Measurements from ENCODE around the gene PCSK1.
"Not testable (repeated sequence)": the region's sequence is repeated elsewhere in the genome, so short reads cannot be mapped to it uniquely, and the experiment has no call there.

PCSK1 gene

DNA sequence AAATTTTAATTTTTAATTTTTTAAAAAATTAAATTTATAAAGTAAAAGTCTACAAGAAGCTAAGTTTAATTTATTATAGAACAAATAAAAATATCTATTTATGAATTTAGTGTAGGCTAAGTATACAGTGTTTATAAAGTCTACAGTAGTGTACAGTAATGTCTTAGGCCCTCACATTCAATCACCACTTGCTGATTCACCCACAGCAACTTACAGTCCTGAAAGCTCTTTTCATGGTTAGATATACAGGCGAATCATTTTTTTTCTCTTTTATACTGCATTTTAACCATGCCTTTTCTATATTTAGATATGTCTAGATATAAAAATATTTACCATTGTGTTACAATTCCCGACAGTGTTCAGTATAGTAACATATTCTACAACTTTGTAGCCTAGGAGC lies 55.9 kb downstream of the PCSK1 start:
- H3K4me3 ChIP-seq (replicated peaks; ENCODE audit: low read depth, low read length), result no peak overlapping the region
- TF ChIP-seq, protein P1, sequence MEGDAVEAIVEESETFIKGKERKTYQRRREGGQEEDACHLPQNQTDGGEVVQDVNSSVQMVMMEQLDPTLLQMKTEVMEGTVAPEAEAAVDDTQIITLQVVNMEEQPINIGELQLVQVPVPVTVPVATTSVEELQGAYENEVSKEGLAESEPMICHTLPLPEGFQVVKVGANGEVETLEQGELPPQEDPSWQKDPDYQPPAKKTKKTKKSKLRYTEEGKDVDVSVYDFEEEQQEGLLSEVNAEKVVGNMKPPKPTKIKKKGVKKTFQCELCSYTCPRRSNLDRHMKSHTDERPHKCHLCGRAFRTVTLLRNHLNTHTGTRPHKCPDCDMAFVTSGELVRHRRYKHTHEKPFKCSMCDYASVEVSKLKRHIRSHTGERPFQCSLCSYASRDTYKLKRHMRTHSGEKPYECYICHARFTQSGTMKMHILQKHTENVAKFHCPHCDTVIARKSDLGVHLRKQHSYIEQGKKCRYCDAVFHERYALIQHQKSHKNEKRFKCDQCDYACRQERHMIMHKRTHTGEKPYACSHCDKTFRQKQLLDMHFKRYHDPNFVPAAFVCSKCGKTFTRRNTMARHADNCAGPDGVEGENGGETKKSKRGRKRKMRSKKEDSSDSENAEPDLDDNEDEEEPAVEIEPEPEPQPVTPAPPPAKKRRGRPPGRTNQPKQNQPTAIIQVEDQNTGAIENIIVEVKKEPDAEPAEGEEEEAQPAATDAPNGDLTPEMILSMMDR (IDR thresholded peaks at IDR 0.05; ENCODE audit: low read length, missing control alignments), result no peak
- DNase-seq (ENCODE audit: low read depth), result no peak

DNA sequence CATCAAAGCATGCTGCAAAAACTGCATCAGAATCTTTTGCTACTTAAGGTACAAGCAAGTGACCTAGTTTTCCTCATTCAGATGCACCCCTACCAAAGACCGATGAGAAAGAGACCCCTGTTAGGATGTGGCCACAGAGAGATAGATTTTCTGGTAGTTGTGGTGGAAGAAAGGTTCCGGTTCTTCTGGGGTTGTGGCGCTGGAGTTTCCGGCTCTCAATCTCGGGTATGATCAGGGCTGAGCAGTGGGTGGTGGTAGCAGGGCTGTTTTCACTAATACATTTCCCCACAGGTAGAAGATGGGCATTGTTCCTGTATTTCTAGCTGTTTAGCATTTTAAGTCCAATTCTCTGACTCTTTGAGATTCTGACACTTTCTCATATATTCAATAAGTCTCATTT lies 58.4 kb downstream of the PCSK1 start:
- TF ChIP-seq, protein P1 (IDR thresholded peaks at IDR 0.05; ENCODE audit: low read length, missing control alignments), result no peak
- no peak for DNase-seq (ENCODE audit: low read depth)
- no peak overlapping the region for H3K4me3 ChIP-seq (replicated peaks; ENCODE audit: low read depth, low read length)

DNA sequence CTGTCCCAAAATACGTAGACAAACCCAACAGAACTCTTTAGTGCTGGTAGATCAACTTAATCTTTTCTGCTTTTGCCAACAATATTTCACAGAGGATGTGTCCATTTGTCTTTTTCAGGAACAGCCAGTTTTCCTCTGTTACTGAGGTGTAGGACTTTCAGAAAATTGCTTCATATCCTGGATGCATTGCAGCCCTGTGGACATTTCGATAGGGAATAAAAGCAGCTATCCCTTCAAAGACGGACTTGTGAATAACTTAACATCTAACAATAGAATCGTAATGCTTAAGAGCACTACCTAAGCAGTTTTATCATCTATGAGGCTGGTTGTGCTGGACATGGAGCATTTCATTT lies 59.7 kb downstream of the PCSK1 start:
- H3K4me3 ChIP-seq (replicated peaks; ENCODE audit: low read depth, low read length), result no peak overlapping the region
- TF ChIP-seq, protein P1 (IDR thresholded peaks at IDR 0.05; ENCODE audit: low read length, missing control alignments), result no peak
- DNase-seq (ENCODE audit: low read depth), result peak; percentile 13

DNA sequence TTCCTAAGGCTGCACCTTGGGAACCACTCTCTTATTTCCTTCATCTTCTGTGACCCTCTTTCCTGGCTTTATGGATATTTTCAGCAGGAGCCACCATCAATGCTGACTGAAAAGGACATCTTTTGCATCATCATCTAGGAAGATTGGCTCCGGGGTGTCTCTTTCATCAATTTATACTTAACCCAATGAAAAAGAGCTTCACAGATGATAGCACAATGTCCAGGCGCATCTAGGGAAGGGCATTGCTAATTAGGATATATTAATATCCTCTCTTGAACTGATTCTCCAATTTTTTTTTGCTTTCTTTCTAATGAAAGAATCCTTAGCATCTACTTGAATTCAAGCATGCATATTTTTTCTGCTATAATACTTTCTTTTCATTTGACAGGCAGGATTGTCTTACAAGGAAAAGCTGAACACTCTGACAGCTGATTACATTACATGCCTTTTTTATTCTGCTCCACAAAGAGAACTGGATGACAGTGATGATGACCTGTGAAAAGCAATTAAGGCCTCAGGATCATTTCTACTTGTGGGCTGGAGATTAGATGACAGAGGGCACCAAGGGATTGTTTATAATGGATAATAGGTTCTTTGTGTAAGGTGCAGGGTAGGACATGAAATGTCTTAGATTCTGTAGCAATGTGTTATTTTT lies 60.2 kb downstream of the PCSK1 start:
- TF ChIP-seq, protein P1 (IDR thresholded peaks at IDR 0.05; ENCODE audit: low read length, missing control alignments), result no peak
- no peak overlapping the region for H3K4me3 ChIP-seq (replicated peaks; ENCODE audit: low read depth, low read length)
- no peak for DNase-seq (ENCODE audit: low read depth)

DNA sequence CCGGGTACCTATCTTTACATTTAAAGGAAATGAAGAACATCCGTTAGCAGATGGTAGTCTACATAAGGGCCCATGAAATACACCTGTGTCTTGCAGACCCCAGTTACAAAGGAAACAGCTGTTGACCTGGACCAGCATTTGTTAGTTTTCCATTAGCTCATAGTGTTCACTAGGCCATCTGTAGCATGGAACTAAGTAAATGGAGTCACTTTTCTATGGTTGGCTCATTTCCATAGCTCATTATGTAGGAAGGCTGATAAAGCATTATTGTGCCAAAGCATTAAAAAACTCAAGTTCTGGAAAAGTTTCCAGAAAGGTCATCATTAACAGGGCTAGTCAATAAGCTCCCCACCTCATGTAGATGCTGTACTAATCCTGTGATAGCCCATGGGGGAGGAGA lies 62.1 kb downstream of the PCSK1 start:
- TF ChIP-seq, protein P1 (IDR thresholded peaks at IDR 0.05; ENCODE audit: low read length, missing control alignments), result no peak
- no peak for DNase-seq (ENCODE audit: low read depth)
- no peak overlapping the region for H3K4me3 ChIP-seq (replicated peaks; ENCODE audit: low read depth, low read length)

DNA sequence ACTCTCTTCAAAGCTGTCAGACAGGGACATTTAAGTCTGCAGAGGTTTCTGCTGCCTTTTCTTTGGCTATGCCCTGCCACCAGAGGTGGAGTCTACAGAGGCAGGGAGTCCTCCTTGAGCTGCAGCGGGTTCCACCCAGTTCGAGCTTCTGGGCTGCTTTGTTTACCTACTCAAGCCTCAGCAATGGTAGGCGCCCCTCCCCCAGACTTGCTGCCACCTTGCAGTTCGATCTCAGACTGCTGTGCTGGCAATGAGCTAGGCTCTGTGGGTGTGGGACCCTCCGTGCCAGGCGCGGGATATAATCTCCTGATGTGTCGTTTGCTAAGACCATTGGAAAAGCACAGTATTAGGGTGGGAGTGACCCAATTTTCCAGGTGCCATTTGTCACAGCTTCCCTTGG lies 65.7 kb downstream of the PCSK1 start:
- not testable (repeated sequence) for H3K4me3 ChIP-seq (replicated peaks; ENCODE audit: low read depth, low read length); DNase-seq (ENCODE audit: low read depth)

DNA sequence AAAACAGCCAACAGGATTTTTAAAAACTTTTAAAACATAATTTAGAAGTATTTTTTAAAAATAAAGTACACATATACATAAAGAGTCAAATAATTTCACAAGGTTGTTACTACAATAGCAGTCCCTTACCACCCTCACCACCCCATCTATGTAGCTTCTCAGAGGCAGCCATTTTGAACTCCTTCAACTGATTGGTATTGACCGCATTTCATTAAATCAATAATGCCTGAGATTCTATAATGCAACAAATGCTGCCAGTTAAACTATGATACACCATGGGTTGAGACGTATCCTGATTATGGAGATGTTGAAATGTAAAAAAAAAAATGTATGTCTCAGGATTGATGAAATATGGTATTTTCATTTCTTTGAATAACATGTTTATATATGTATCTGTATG lies 78.8 kb downstream of the PCSK1 start:
- DNase-seq (ENCODE audit: low read depth), result no peak
- TF ChIP-seq, protein P1 (IDR thresholded peaks at IDR 0.05; ENCODE audit: low read length, missing control alignments), result no peak
- no peak overlapping the region for H3K4me3 ChIP-seq (replicated peaks; ENCODE audit: low read depth, low read length)

Measured in fibroblast of pulmonary artery (primary cell).